Measurements from ENCODE around the gene RMRP. TPM values are rescaled to one million over a fixed set of nuclear protein-coding genes. Genes with fewer than 3 reads are reported as not detected.
A peak's percentile ranks its signal among the peaks of the same experiment; 100 is the strongest.

The RMRP gene
- total RNA-seq, 3 donors from 2014 or later = 1,664 to 2,064 (median 2,058) TPM

GRCh38 chr9:35679766-35680330 is 22.0 kb upstream of the RMRP start:
- Histone ChIP-seq H3K9me3 (no peaks in the 10 kb centered on the region), H3K27ac (no peak overlapping the region), H3K4me1 (peaks cover 0 to 4% of the 10 kb centered on the region in 2 donors), H3K4me3 (no peak overlapping the region), H3K27me3 (no peaks in the 10 kb centered on the region), H3K36me3 (no peaks in the 10 kb centered on the region)
- no peak for DNase-seq (ENCODE audit: low spot score in 2 of 2)
- no peak for TF ChIP-seq POLR2AphosphoS5 (IDR thresholded peaks at IDR 0.05)
- no peak for TF ChIP-seq POLR2A (IDR thresholded peaks at IDR 0.05)
- no peak for TF ChIP-seq CTCF (IDR thresholded peaks at IDR 0.05)
- intact Hi-C loops (cut with DNase I; ENCODE audit: low total_unique reads) = no loop called here

DNA sequence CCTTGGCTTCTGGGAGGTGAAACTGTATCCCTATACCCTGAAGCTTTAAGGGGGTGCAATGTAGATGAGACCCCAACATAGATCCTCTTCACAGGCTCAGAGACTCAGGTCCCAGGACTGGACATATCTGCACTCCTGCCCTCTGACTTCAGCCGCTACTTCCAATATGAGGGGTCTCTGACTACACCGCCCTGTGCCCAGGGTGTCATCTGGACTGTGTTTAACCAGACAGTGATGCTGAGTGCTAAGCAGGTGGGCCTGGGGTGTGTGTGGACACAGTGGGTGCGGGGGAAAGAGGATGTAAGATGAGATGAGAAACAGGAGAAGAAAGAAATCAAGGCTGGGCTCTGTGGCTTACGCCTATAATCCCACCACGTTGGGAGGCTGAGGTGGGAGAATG is 21.3 kb upstream of the RMRP start:
- peaks cover 0 to 4% of the 10 kb centered on the region in 2 donors for H3K4me1 ChIP-seq
- intact Hi-C loops (cut with DNase I; ENCODE audit: low total_unique reads) = no loop called here
- TF ChIP-seq CTCF (IDR thresholded peaks at IDR 0.05) (no peak), POLR2AphosphoS5 (IDR thresholded peaks at IDR 0.05) (no peak), POLR2A (IDR thresholded peaks at IDR 0.05) (no peak)

DNA sequence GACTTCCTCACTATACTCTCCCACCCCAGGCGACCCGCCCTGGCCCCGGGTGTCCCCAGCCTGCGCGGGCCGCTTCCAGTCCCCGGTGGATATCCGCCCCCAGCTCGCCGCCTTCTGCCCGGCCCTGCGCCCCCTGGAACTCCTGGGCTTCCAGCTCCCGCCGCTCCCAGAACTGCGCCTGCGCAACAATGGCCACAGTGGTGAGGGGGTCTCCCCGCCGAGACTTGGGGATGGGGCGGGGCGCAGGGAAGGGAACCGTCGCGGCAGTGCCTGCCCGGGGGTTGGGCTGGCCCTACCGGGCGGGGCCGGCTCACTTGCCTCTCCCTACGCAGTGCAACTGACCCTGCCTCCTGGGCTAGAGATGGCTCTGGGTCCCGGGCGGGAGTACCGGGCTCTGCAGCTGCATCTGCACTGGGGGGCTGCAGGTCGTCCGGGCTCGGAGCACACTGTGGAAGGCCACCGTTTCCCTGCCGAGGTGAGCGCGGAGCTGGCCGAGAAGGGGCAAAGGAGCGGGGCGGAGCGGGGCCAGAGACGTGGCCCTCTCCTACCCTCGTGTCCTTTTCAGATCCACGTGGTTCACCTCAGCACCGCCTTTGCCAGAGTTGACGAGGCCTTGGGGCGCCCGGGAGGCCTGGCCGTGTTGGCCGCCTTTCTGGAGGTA is 18.0 kb upstream of the RMRP start:
- no peak for DNase-seq (ENCODE audit: low spot score in 2 of 2)
- intact Hi-C loops (cut with DNase I; ENCODE audit: low total_unique reads) = no loop called here
- Histone ChIP-seq H3K27ac (no peak overlapping the region), H3K9me3 (no peaks in the 10 kb centered on the region), H3K4me1 (peaks cover 0 to 4% of the 10 kb centered on the region in 2 donors), H3K36me3 (no peaks in the 10 kb centered on the region), H3K27me3 (no peaks in the 10 kb centered on the region), H3K4me3 (peak overlapping the region; percentile 41 to 77 (median 57))
- TF ChIP-seq POLR2A (IDR thresholded peaks at IDR 0.05) (no peak), POLR2AphosphoS5 (IDR thresholded peaks at IDR 0.05) (no peak), CTCF (IDR thresholded peaks at IDR 0.05) (no peak)

More for the DNA sequence above, 21.3 kb upstream of the RMRP start:
- Histone ChIP-seq H3K4me3 (no peak overlapping the region), H3K27ac (no peak overlapping the region), H3K27me3 (no peaks in the 10 kb centered on the region), H3K9me3 (no peaks in the 10 kb centered on the region), H3K36me3 (no peaks in the 10 kb centered on the region)
- DNase-seq (ENCODE audit: low spot score in 2 of 2) = no peak

- Histone ChIP-seq H3K4me1 (peaks cover 0 to 4% of the 10 kb centered on the region in 2 donors), H3K9me3 (no peaks in the 10 kb centered on the region), H3K4me3 (peak overlapping the region; percentile 41 to 77 (median 57)), H3K27me3 (no peaks in the 10 kb centered on the region), H3K27ac (no peak overlapping the region), H3K36me3 (no peaks in the 10 kb centered on the region)
- intact Hi-C loops (cut with DNase I; ENCODE audit: low total_unique reads) = no loop called here
- TF ChIP-seq CTCF (IDR thresholded peaks at IDR 0.05) (no peak), POLR2A (IDR thresholded peaks at IDR 0.05) (no peak), POLR2AphosphoS5 (IDR thresholded peaks at IDR 0.05) (no peak)
- DNase-seq (ENCODE audit: low spot score in 2 of 2) = no peak
Measured at GRCh38 chr9:35675204-35675603, 17.4 kb upstream of the RMRP start.

DNA sequence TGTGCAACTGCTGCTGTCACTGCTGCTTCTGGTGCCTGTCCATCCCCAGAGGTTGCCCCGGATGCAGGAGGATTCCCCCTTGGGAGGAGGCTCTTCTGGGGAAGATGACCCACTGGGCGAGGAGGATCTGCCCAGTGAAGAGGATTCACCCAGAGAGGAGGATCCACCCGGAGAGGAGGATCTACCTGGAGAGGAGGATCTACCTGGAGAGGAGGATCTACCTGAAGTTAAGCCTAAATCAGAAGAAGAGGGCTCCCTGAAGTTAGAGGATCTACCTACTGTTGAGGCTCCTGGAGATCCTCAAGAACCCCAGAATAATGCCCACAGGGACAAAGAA is 16.2 kb upstream of the RMRP start:
- Histone ChIP-seq H3K36me3 (no peaks in the 10 kb centered on the region), H3K4me3 (no peak overlapping the region), H3K27me3 (no peaks in the 10 kb centered on the region), H3K4me1 (peaks cover 0 to 4% of the 10 kb centered on the region in 2 donors), H3K9me3 (no peaks in the 10 kb centered on the region), H3K27ac (no peak overlapping the region)
- intact Hi-C loops (cut with DNase I; ENCODE audit: low total_unique reads) = no loop called here
- TF ChIP-seq POLR2AphosphoS5 (IDR thresholded peaks at IDR 0.05) (no peak), CTCF (IDR thresholded peaks at IDR 0.05) (no peak), POLR2A (IDR thresholded peaks at IDR 0.05) (no peak)
- DNase-seq (ENCODE audit: low spot score in 2 of 2) = no peak

Data from breast epithelium (tissue), 4 donors.